ENCODE data around the gene BAG5. TPM values are rescaled to one million over a fixed set of nuclear protein-coding genes. Genes with fewer than 3 reads are reported as not detected.
A peak's percentile ranks its signal among the peaks of the same experiment; 100 is the strongest.

Gene BAG5
- total RNA-seq, 1 experiment from 2014 or later, result 29.2 TPM

GRCh38 chr14:103530390-103530789, 32.1 kb downstream of the BAG5 start (continued):
- no peak for TF ChIP-seq USF1 (CRISPR knock-in tag; IDR thresholded peaks at IDR 0.05)
- peak; percentile 57; the same call in 1 of the 2 replicates for TF ChIP-seq ARID4B (CRISPR knock-in tag; IDR thresholded peaks at IDR 0.05; ENCODE audit: borderline replicate concordance)
- no peak for TF ChIP-seq CTCF (IDR thresholded peaks at IDR 0.05)

GRCh38 chr14:103529383-103530365, 32.8 kb downstream of the BAG5 start:
- Mint-ChIP-seq H3K9me3 (no peaks in the 10 kb centered on the region), H3K4me1 (peaks cover 15% of the 10 kb centered on the region), H3K27ac (peak overlapping the region; percentile 96), H3K4me3 (peak overlapping the region; percentile 93), H3K36me3 (no peaks in the 10 kb centered on the region), H3K27me3 (ENCODE audit: low read depth) (peaks cover 12% of the 10 kb centered on the region)
- CTCF ChIA-PET, result interaction anchor here (0.8 to 5.8 kb wide), 7 partner anchors 8 to 30 kb away, joined by 3 to 46 read pairs (median 14); no protein-coding TSS in a partner anchor
- POLR2A ChIA-PET, result interaction anchor here (0.5 to 1.4 kb wide), 4 partner anchors 9 to 13 kb away, joined by 3 to 4 read pairs (median 4); no protein-coding TSS in a partner anchor
- ATAC-seq (no peak), DNase-seq (ENCODE audit: low spot score) (no peak)
- 0 out of 2 replicates have a peak, but pooled peaks have one; percentile 12 for TF ChIP-seq NFYB (CRISPR knock-in tag; conservative IDR thresholded peaks at IDR 0.05; ENCODE audit: low read depth)
- no peak for TF ChIP-seq NR1H2 (CRISPR knock-in tag; IDR thresholded peaks at IDR 0.05)
- no peak for TF ChIP-seq NFATC4 (CRISPR knock-in tag; IDR thresholded peaks at IDR 0.05)
- TF ChIP-seq GRHL2 (CRISPR knock-in tag; IDR thresholded peaks at IDR 0.05; ENCODE audit: insufficient replicate concordance, severe bottlenecking), result no peak
- no peak for TF ChIP-seq ELF4 (CRISPR knock-in tag; IDR thresholded peaks at IDR 0.05; ENCODE audit: low read depth)
- 0 out of 2 replicates have a peak, but pooled peaks have one; percentile 13 for TF ChIP-seq TEAD1 (CRISPR knock-in tag; IDR thresholded peaks at IDR 0.05)
- TF ChIP-seq AFF4 (CRISPR knock-in tag; IDR thresholded peaks at IDR 0.05; ENCODE audit: borderline replicate concordance), result no peak
- TF ChIP-seq MXD4 (CRISPR knock-in tag; IDR thresholded peaks at IDR 0.05; ENCODE audit: borderline replicate concordance), result no peak
- TF ChIP-seq ZNF416 (CRISPR knock-in tag; IDR thresholded peaks at IDR 0.05), result no peak
- TF ChIP-seq TEAD4 (CRISPR knock-in tag; IDR thresholded peaks at IDR 0.05), result no peak
- TF ChIP-seq ZNF263 (CRISPR knock-in tag; IDR thresholded peaks at IDR 0.05; ENCODE audit: low read depth), result no peak
- no peak for TF ChIP-seq NFE2L1 (CRISPR knock-in tag; IDR thresholded peaks at IDR 0.05)
- TF ChIP-seq NR2C2 (CRISPR knock-in tag; IDR thresholded peaks at IDR 0.05), result no peak
- no peak for TF ChIP-seq HMGA2 (CRISPR knock-in tag; IDR thresholded peaks at IDR 0.05)
- TF ChIP-seq KAT7 (CRISPR knock-in tag; IDR thresholded peaks at IDR 0.05; ENCODE audit: borderline replicate concordance), result 0 out of 2 replicates have a peak, but pooled peaks have one; percentile 18
- TF ChIP-seq ATF1 (CRISPR knock-in tag; IDR thresholded peaks at IDR 0.05), result no peak
- no peak for TF ChIP-seq ARID4B (CRISPR knock-in tag; IDR thresholded peaks at IDR 0.05; ENCODE audit: borderline replicate concordance)

Data from WTC11 (cell line).